A549 treated with ZK216348 at 1 μM for 4 hours (cell line): ENCODE data around the gene F8A2. TPM values are rescaled to one million over a fixed set of nuclear protein-coding genes. Genes with fewer than 3 reads are reported as not detected.

Experiments
- total RNA-seq: library from RNA; stranded (reverse); fragments of 200-300 nt; extraction: Qiagen RNA extraction; gene quantifications from 5 replicates; pipeline ENCODE4 v1.2.3, GENCODE V29; 2022; ENCODE audit warnings: low read depth

F8A2 gene
- not detected in 5 replicates for total RNA-seq

GRCh38 chrX:155381843-155382528 lies at the start of gene F8A2:
F8A2 (plus strand) TSS chrX:155382095; CDS start chrX:155382115, 20 bp downstream.

GRCh38 chrX:155334486-155335336 lies 47.2 kb upstream of the F8A2 start, which contains the start of gene CLIC2:
CLIC2 (minus strand) TSS chrX:155334614; CDS start chrX:155334427, 187 bp downstream.

Other genes starting within 250 kb of the F8A2 start
- gene VBP1, start 165.6 kb upstream of the F8A2 start, total RNA-seq, result 33.5 to 80.7 TPM (median 49.8 TPM) in 5 replicates
- gene RAB39B, start 117.6 kb upstream of the F8A2 start, total RNA-seq, result 0.63 to 0.78 TPM (median 0.69 TPM) in 5 replicates
- 0.11 to 0.20 TPM (median 0.12 TPM) in 3 of 5 replicates, not detected in the others for gene CLIC2, start 47.5 kb upstream of the F8A2 start, total RNA-seq
- gene F8A3, start 76.5 kb downstream of the F8A2 start, total RNA-seq, result 0.38 to 2.1 TPM (median 1.0 TPM) in 5 replicates
- 0.11 to 0.18 TPM (median 0.12 TPM) in 5 replicates for gene SPRY3, start 230.5 kb downstream of the F8A2 start, total RNA-seq
- 9.3 to 11.1 TPM (median 9.7 TPM) in 5 replicates for gene TMLHE, start 230.9 kb downstream of the F8A2 start, total RNA-seq